ENCODE measurements around the gene ABHD5.

The ABHD5 gene

DNA sequence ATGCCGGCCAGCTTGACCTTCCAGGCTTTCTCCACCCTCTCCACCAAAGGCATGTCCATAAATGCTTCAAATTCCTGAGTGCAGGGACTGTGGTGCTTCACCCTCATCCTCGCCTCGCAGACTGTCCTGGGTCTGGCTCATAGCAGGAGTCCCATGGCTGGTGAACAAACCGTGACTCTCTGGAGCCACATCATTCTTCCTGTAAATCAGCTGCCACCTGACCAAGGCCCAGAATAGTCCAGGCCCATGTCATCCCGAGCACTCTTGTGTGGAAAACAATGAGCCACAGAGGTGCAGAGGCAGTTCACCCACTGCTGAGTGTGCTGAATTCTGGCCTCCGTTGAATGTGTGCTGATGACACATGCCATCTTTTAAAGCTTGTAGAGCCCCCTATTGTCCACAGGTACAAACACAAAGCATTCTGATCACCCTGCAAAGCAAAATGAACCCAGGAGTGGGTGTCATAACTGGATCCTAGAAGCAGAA is 68.6 kb downstream of the ABHD5 start:
- DNase-seq, result no peak

- no peak for DNase-seq
Observed at GRCh38 chr3:43759938-43760337, 69.2 kb downstream of the ABHD5 start.

DNA sequence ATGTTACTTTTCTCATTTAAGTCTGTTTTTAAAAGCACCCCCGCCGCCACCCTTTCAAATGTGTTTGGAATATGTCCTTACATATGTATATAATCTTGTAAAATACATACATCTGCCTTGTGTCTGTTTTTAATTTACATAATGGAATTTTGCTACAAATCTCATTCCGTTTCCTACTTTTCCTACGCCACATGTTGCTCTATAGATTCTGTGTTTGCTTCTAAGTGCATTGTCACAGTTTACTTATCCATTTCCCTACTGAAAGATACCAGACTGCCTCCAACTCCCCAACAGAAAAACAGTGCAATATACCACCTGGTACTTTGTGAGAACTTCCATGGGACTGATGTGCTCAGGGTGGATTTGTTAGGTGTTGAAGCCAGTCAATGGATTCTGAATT is 70.2 kb downstream of the ABHD5 start:
- no peak for DNase-seq

- DNase-seq, result no peak
Observed at GRCh38 chr3:43762451-43762850, 71.7 kb downstream of the ABHD5 start.

DNA sequence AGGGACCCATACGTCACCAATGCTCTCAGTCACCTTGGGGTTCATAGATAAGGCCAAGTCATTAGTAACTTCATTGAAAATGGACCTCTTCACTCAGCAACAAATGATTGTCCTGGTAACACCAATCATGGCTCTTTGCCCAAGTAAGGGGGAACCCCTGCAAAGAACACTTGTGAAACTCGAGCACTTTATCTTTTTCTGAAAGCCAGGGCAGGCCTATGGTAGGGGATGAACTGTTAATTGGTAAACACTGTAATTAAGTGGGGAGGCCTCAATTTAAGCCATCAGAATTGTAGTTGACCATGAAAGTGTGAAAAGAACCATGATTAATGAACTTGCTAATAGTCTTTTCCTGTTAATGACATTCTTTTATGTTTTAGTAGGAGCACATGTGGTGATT is 73.3 kb downstream of the ABHD5 start:
- no peak for DNase-seq

GRCh38 chr3:43764471-43764870 is 73.7 kb downstream of the ABHD5 start:
- no peak for DNase-seq

DNA sequence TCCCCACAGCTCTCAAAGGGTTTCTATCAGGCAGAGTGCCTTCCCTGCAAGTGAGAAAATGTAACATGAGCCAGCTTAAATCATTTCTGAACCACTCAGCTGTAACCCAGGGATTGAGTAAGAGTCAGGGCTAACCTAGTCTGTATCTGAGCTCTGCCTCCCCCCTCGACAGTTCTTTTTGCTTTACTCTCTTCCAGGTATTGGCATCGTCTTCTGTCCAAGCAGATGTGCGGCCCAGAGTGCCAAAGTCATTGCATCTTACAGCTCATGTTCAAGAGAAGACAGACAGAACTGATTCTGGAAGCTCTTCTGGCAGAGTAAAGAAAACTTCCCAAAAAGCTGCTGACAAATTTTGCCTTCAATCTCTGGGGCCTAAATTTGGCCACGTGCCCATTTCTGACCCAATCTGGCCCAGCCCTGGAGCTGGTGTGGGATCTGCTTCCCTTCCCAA is 74.8 kb downstream of the ABHD5 start:
- no peak for DNase-seq

DNA sequence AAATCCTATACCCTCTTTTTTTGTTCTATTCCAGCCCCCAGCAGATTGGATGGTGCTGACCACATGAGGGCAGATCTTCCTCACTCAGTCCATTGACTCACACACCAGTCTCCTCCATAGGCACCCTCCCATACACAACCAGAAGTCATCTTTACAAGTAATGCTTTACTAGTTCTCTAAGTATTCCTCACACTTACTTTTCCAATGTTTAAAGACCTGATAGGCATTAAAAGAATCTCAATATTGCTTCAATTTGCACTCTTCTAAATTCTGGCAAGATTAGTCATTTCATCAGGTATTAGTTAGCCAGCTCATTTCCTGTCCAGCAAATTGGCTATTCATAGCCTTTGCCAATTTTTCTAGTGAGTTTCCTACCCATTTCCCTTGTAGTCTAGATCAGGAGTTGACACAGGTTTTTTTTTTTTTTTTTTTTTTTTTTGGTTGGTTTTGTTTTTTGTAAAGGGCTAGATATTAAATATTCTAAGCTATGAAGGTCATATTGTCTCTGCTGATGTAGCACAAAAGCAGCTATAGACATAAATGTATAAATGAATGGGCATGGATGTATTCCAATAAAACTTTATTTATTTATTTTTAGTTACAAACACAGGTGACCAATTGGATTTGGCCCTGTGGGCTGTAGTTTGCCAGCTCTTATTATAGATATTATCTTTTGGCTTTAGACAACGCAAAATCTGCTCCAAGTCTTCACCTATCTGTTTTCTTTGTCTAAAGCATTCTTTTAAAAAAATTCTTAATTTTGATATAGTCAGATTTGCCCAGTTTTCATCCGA is 76.1 kb downstream of the ABHD5 start:
- DNase-seq, result no peak

DNA sequence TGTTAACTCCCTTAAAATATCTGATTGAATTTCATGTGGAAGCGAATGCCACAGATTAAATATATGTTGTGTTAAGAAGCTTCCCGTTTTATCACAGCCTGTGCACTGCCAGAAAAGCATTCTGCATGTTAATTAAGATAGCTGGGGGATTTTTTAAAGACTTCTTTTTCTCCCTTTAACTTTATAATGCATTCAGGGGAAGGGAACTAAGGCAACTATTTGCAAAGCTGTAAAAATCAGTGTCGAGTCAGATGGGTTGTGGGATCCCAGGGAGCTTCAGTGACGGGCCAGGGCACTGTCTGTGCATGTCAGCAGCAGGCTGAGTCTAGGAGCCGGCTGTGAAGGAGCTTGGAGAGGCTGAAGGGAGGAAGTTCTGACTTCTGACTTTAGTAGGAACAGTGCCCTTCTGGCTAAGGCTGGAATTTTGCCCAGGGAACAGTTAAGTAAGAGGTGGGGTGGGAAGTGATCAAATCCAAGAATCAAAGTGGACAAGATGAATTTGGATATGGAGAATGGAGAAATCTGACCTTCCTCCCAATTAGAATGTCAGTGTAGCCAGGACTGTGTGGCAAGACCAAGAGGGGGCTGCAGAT is 77.7 kb downstream of the ABHD5 start:
- no peak for DNase-seq

GRCh38 chr3:43769097-43769884 is 78.6 kb downstream of the ABHD5 start:
- peak; percentile 93 for DNase-seq

- peak; percentile 59 for DNase-seq
Observed at GRCh38 chr3:43769885-43770425, 79.2 kb downstream of the ABHD5 start.

- peak; percentile 58 for DNase-seq
Observed at GRCh38 chr3:43770426-43771103, 79.8 kb downstream of the ABHD5 start.

GRCh38 chr3:43771610-43772009 is 80.9 kb downstream of the ABHD5 start:
- DNase-seq, result no peak

DNA sequence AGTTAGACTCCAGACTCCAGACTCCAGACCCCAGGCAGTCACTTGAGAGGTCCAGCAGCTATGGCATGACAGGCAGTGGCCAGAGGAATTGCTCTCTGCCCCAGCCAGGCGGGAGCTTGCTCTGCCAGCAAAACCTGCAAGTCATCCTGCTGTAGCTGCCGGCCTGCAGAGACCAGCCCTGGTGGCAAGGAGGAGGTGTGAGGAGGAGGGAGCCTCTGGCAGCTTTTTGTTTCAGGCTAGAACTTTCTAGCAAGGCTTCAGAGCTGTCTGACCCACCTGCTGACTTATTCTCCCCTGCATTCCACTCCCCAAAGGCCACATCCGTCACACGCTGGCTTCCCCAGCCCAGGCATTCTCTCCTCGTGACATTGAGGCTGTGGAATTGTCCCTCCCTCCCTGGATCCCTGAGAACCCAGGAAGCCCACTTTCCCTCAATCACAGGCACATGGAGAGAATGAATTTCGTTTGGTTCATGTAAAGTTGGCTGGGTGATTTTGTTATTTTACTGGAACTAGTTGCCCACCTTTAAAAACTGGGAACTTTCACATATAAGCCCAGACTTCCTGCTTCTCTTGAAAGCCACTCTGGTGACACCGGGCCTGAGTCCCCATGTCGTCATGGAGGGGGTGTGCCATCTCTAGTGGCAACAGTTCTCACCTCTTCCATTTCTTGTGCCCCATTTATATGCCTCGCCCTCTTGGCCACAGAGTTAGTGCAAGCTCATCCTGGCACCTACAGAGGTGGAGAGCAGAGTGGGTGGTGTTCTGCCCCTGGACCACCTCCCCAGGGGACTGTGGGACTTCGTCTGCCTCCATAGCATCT is 82.7 kb downstream of the ABHD5 start:
- no peak for DNase-seq

- no peak for DNase-seq
Observed at GRCh38 chr3:43774799-43775198, 84.1 kb downstream of the ABHD5 start.

DNA sequence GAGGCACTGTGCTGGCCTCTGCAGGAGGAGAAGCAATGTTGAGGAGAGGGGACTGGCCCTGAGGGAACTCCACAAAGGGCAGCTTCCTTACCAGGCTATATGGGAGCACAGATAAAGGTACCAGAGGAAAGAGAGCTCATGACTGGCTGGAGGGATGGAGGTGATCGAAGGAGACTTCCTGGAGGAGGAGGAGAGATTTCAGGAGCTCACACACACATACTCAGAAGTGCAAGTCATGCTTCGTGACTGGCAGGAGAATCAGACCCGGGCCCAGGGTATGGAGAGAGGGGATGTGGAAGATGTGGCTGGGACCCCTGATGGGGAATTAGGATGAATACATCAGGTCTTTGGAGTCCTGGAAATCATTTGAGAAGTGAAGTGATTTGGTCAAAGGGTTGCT is 85.4 kb downstream of the ABHD5 start:
- no peak for DNase-seq

GRCh38 chr3:43779850-43780249 is 89.1 kb downstream of the ABHD5 start:
- DNase-seq, result no peak

GRCh38 chr3:43782541-43782940 is 91.8 kb downstream of the ABHD5 start:
- no peak for DNase-seq

Measured in activated CD8-positive, alpha-beta memory T cell treated with anti-CD3 and anti-CD28 coated beads, Interleukin-2, amount 50 U/mL, for 48 hours (primary cell).